ENCODE data around the gene ICAM1.

Gene ICAM1

DNA sequence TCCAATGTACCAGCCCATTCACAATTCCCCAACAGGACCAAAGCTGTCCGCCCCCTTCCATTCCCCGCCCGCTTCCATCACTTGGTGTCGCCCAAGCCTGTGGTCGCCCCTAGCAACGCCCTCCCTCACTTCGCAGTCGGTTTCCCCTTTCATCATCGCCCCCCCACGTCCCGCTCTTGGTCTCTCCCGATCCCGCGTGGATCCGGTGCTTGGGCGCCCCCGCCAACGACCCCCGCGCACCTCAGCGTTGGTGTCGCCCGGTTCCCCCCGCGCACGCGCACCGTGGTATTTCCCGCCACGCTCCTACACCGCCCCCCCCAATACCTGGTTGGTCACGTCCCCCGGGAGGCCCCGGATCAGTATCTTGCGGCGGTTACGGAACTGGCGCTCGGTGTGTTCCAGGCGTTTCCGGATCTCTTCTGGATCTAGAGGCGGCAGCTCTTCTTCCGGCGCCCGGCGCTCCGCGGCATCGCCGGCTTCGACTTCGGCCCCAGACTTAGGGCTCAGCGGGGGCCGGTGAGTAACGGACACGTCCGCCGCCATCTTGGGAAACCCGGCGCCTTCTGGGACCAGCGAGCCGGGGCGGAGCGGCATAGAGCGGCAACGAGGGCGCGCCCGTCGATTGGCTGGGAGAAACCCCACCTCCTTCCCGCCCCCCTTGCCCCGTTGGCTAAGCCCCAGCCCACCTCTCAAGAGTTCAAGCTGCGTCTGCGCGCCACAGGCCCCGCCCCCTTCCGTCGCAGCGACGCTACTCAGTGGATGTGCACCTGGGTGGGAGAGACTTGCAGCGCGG, 62.2 kb downstream of the ICAM1 start, which contains the start of gene RAVER1:
TSS of gene RAVER1 (minus strand) at position 565 of the 793 bp plus-strand sequence. CDS start at position 543, 22 bp downstream.
- TF ChIP-seq, protein P1, sequence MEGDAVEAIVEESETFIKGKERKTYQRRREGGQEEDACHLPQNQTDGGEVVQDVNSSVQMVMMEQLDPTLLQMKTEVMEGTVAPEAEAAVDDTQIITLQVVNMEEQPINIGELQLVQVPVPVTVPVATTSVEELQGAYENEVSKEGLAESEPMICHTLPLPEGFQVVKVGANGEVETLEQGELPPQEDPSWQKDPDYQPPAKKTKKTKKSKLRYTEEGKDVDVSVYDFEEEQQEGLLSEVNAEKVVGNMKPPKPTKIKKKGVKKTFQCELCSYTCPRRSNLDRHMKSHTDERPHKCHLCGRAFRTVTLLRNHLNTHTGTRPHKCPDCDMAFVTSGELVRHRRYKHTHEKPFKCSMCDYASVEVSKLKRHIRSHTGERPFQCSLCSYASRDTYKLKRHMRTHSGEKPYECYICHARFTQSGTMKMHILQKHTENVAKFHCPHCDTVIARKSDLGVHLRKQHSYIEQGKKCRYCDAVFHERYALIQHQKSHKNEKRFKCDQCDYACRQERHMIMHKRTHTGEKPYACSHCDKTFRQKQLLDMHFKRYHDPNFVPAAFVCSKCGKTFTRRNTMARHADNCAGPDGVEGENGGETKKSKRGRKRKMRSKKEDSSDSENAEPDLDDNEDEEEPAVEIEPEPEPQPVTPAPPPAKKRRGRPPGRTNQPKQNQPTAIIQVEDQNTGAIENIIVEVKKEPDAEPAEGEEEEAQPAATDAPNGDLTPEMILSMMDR (IDR thresholded peaks at IDR 0.05): no peak

GRCh38 chr19:10333758-10334587, 63.1 kb downstream of the ICAM1 start:
- TF ChIP-seq, protein P1 (IDR thresholded peaks at IDR 0.05): no peak

DNA sequence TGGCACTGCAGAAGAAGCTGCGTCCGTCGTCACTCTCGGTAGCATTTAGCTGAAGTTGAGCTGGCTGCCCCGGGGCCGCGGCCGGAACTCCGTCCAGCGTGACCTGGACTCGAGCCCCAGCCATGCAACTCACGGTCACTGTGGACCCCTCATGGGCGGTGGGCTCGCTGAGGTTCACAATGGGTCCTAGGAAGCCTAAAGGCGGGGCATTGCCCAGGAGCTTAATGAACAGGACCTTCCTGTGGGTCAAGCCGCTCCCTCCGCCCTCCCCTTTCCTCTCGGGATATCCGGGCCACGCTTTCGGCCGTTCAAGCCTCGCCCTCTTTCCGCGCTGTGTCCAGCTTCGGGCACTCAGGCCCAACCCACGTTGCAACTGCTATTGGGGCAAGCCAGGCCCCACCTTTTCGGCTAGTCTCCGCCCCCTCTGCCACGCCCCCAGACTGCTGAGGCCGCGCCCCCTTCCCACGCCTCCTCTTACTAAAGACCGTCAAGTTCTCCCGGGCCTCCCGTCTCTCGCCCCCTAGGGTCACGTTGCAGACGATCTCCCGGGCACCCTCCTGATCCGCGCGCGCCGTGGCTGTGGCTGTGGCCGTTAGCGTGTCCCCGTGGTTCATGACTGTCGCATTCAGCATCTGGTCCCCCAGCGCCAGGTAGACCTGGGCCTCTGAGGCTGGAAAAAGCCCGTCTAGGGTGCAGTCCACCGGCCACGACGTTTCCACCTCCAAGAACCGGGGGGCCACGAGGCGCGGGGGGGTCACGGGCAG, 63.9 kb downstream of the ICAM1 start:
- TF ChIP-seq, protein P1 (IDR thresholded peaks at IDR 0.05): no peak

GRCh38 chr19:10335352-10335985, 64.5 kb downstream of the ICAM1 start:
- TF ChIP-seq, protein P1 (IDR thresholded peaks at IDR 0.05): no peak

Measured in LNCAP (cell line).